IMR-90 (cell line): ENCODE data around the gene ZNF121.

Source experiments
- BHLHE40 ChIP-seq: fragments of 150-350 bp; IDR thresholded peaks from 2 replicates; pipeline ENCODE4 v1.6.1; 2016; ENCODE audit warnings: mild to moderate bottlenecking, low read depth, low read length
- ELK1 ChIP-seq: fragments of 150-350 bp; IDR thresholded peaks from 2 replicates; pipeline ENCODE4 v1.6.1; 2016; ENCODE audit warnings: low read depth, mild to moderate bottlenecking, low read length, moderate library complexity, borderline replicate concordance
- POLR2A ChIP-seq: IDR thresholded peaks from 2 replicates; pipeline ENCODE4 v1.6.1; 2012; ENCODE audit warnings: mild to moderate bottlenecking, low read depth, low read length
- USF2 ChIP-seq: fragments of 150-350 bp; IDR thresholded peaks from 2 replicates; pipeline ENCODE4 v1.6.1; 2017; ENCODE audit warnings: mild to moderate bottlenecking, antibody characterized with exemption, low read length, low read depth
- TF ChIP-seq, protein P1 (sequence below): conservative IDR thresholded peaks from 2 replicates; pipeline ENCODE4 v1.5.1; 2012; ENCODE audit warnings: mild to moderate bottlenecking, low read depth, low read length, improper control_type of control experiment

GRCh38 chr19:9586764-9587163, 2.5 kb upstream of the ZNF121 start:
- TF ChIP-seq POLR2A (no peak), ELK1 (no peak), BHLHE40 (no peak), USF2 (no peak)
- TF ChIP-seq, protein P1, sequence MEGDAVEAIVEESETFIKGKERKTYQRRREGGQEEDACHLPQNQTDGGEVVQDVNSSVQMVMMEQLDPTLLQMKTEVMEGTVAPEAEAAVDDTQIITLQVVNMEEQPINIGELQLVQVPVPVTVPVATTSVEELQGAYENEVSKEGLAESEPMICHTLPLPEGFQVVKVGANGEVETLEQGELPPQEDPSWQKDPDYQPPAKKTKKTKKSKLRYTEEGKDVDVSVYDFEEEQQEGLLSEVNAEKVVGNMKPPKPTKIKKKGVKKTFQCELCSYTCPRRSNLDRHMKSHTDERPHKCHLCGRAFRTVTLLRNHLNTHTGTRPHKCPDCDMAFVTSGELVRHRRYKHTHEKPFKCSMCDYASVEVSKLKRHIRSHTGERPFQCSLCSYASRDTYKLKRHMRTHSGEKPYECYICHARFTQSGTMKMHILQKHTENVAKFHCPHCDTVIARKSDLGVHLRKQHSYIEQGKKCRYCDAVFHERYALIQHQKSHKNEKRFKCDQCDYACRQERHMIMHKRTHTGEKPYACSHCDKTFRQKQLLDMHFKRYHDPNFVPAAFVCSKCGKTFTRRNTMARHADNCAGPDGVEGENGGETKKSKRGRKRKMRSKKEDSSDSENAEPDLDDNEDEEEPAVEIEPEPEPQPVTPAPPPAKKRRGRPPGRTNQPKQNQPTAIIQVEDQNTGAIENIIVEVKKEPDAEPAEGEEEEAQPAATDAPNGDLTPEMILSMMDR: peak; percentile 65
